ENCODE results near the gene HMGCR.
"Not testable (repeated sequence)": the region's sequence is repeated elsewhere in the genome, so short reads cannot be mapped to it uniquely, and the experiment has no call there.

The HMGCR gene

GRCh38 chr5:75310212-75310611 lies 26.8 kb upstream of the HMGCR start:
- H3K9me3 ChIP-seq = no peaks in the 10 kb centered on the region
- H3K27ac ChIP-seq = no peak overlapping the region
- no peaks in the 10 kb centered on the region for H3K4me1 ChIP-seq
- H3K36me3 ChIP-seq = no peaks in the 10 kb centered on the region
- no peak for TF ChIP-seq CTCF (IDR thresholded peaks at IDR 0.05)
- no peak overlapping the region for H3K4me3 ChIP-seq
- DNase-seq = no peak
- no peaks in the 10 kb centered on the region for H3K27me3 ChIP-seq
- intact Hi-C loops (cut with DNase I; ENCODE audit: low total_unique reads) = no loop called here

- not testable (repeated sequence) for H3K36me3 ChIP-seq, H3K4me1 ChIP-seq, DNase-seq, H3K9me3 ChIP-seq, H3K27ac ChIP-seq, H3K4me3 ChIP-seq, H3K27me3 ChIP-seq
- intact Hi-C loops (cut with DNase I; ENCODE audit: low total_unique reads) = loop anchor here (1.0 kb wide), 1 partner anchor 33 kb away; no protein-coding TSS in a partner anchor
Observed at GRCh38 chr5:75319148-75319547, 17.9 kb upstream of the HMGCR start.

GRCh38 chr5:75319638-75320037 lies 17.4 kb upstream of the HMGCR start:
- no peak overlapping the region for H3K27ac ChIP-seq
- DNase-seq = no peak
- no peaks in the 10 kb centered on the region for H3K9me3 ChIP-seq
- intact Hi-C loops (cut with DNase I; ENCODE audit: low total_unique reads) = loop anchor here (1.0 kb wide), 1 partner anchor 33 kb away; no protein-coding TSS in a partner anchor
- no peaks in the 10 kb centered on the region for H3K4me1 ChIP-seq
- TF ChIP-seq CTCF (IDR thresholded peaks at IDR 0.05) = no peak
- H3K36me3 ChIP-seq = no peaks in the 10 kb centered on the region
- no peaks in the 10 kb centered on the region for H3K27me3 ChIP-seq
- no peak overlapping the region for H3K4me3 ChIP-seq

GRCh38 chr5:75320371-75320770 lies 16.6 kb upstream of the HMGCR start:
- Histone ChIP-seq H3K9me3 (no peaks in the 10 kb centered on the region), H3K27me3 (no peaks in the 10 kb centered on the region), H3K27ac (no peak overlapping the region), H3K4me3 (no peak overlapping the region), H3K36me3 (no peaks in the 10 kb centered on the region), H3K4me1 (no peaks in the 10 kb centered on the region)
- TF ChIP-seq CTCF (IDR thresholded peaks at IDR 0.05) = no peak
- no peak for DNase-seq
- intact Hi-C loops (cut with DNase I; ENCODE audit: low total_unique reads) = no loop called here

- H3K4me3 ChIP-seq = no peak overlapping the region
- no peaks in the 10 kb centered on the region for H3K36me3 ChIP-seq
- H3K9me3 ChIP-seq = no peaks in the 10 kb centered on the region
- TF ChIP-seq CTCF (IDR thresholded peaks at IDR 0.05) = no peak
- no peak overlapping the region for H3K27ac ChIP-seq
- no peak for DNase-seq
- intact Hi-C loops (cut with DNase I; ENCODE audit: low total_unique reads) = no loop called here
- no peaks in the 10 kb centered on the region for H3K27me3 ChIP-seq
- H3K4me1 ChIP-seq = no peaks in the 10 kb centered on the region
Observed at GRCh38 chr5:75322066-75322465, 15.0 kb upstream of the HMGCR start.

- Histone ChIP-seq H3K36me3 (no peaks in the 10 kb centered on the region), H3K4me1 (no peaks in the 10 kb centered on the region), H3K4me3 (no peak overlapping the region), H3K9me3 (no peaks in the 10 kb centered on the region), H3K27me3 (no peaks in the 10 kb centered on the region), H3K27ac (no peak overlapping the region)
- intact Hi-C loops (cut with DNase I; ENCODE audit: low total_unique reads) = no loop called here
- no peak for TF ChIP-seq CTCF (IDR thresholded peaks at IDR 0.05)
- no peak for DNase-seq
Observed at GRCh38 chr5:75324791-75325190, 12.2 kb upstream of the HMGCR start.

Data from tibial artery (tissue), 4 donors.